Panc1 (cell line): ENCODE measurements around the gene ERC2. TPM values are rescaled to one million over a fixed set of nuclear protein-coding genes. Genes with fewer than 3 reads are reported as not detected.

Experiments
- ATAC-seq: fragments of 200-7000 bp; cut with Tn5 transposase; 2 replicates; pipeline ENCODE4 v1.9.1; 2020; ENCODE audit warnings: mild to moderate bottlenecking, moderate library complexity
- BruUV-seq: library from RNA; stranded (reverse); fragments of 400-500 nt; replicated peaks from 2 replicates; lab custom pipeline; 2021; lab: Mats Ljungman, UMichigan
- CTCF ChIA-PET: fragments of 300-600 bp; sonication (Branson Sonifier 250); formaldehyde crosslinking; loops from one replicate; lab custom pipeline; 2022; ENCODE audit warnings: antibody characterized with exemption; lab: Charles Lee
- POLR2A ChIA-PET: fragments of 300-600 bp; sonication (Branson Sonifier 250); formaldehyde crosslinking; loops from one replicate; lab custom pipeline; 2022; ENCODE audit warnings: antibody characterized with exemption; lab: Charles Lee
- DNase-seq: peaks from one replicate; pipeline ENCODE4 v3.0.0-alpha.2; 2010; ENCODE audit warnings: low read depth, low spot score
- H3K27ac ChIP-seq: 2 replicates; pipeline ENCODE4 v1.5.1; 2011; ENCODE audit warnings: mild to moderate bottlenecking, low read length, inconsistent platforms
- H3K27me3 ChIP-seq: fragments of 200-500 bp; sonication (Bioruptor generic); 2 replicates; pipeline ENCODE4 v1.6.0; 2014; ENCODE audit warnings: low read length, inconsistent platforms; ENCODE audit not compliant: control insufficient read depth, insufficient read depth
- H3K36me3 ChIP-seq: fragments of 200-500 bp; sonication (Bioruptor generic); 2 replicates; pipeline ENCODE4 v1.5.1; 2014; ENCODE audit warnings: inconsistent platforms, mild to moderate bottlenecking, low read length, moderate library complexity; ENCODE audit not compliant: control insufficient read depth, insufficient read depth
- H3K4me1 ChIP-seq: 2 replicates; pipeline ENCODE4 v1.5.1; 2011; ENCODE audit warnings: inconsistent platforms, mild to moderate bottlenecking, low read length, moderate library complexity; ENCODE audit not compliant: control insufficient read depth, insufficient read depth
- H3K4me3 ChIP-seq, 2 experiments: 2 replicates each; pipeline ENCODE4 v1.5.1; 2011 to 2012; ENCODE audit warnings: low read depth in 2 of 2, low read length in 2 of 2, mild to moderate bottlenecking in 2 of 2, inconsistent platforms in 1 of 2, moderate library complexity in 1 of 2
- H3K9me3 ChIP-seq: fragments of 200-500 bp; sonication (Bioruptor generic); 2 replicates; pipeline ENCODE4 v1.5.1; 2014; ENCODE audit warnings: low read depth, mild to moderate bottlenecking, inconsistent platforms, low read length, moderate library complexity; ENCODE audit not compliant: control insufficient read depth, insufficient read depth
- POLR2AphosphoS5 ChIP-seq: IDR thresholded peaks from 2 replicates; pipeline ENCODE4 v1.6.1; 2012; ENCODE audit warnings: mild to moderate bottlenecking, low read depth, low read length, moderate library complexity
- SIN3A ChIP-seq: IDR thresholded peaks from 2 replicates; pipeline ENCODE4 v1.6.1; 2012; ENCODE audit warnings: low read depth, mild to moderate bottlenecking, low read length, moderate library complexity, borderline replicate concordance; ENCODE audit not compliant: insufficient read depth
- TCF7L2 ChIP-seq: IDR thresholded peaks from 2 replicates; pipeline ENCODE4 v1.6.1; 2011; ENCODE audit warnings: mild to moderate bottlenecking, low read depth, low read length, inconsistent platforms
- in situ Hi-C: cut with HindIII; loops from 2 replicates; pipeline ENCODE4 v1.10.0; 2016; ENCODE audit warnings: low sequenced_read_pairs, low pct_unique_long_range_greater_than_20kb
- intact Hi-C: fragments of 100-400 bp; cut with micrococcal nuclease; formaldehyde crosslinking; loops from one replicate; pipeline ENCODE4 v1.10.0; 2022; ENCODE audit not compliant: unreplicated experiment
- total RNA-seq: library from RNA; stranded (reverse); gene quantifications from one replicate; pipeline ENCODE4 v1.2.1, GENCODE V29; 2021; ENCODE audit not compliant: unreplicated experiment
- TF ChIP-seq, protein P1 (sequence below), 2 experiments: IDR thresholded peaks; 2 replicates each; pipeline ENCODE4 v1.6.1; 2011 to 2012; ENCODE audit warnings: low read depth in 2 of 2, control low read depth in 1 of 2, low read length in 1 of 2, mild to moderate bottlenecking in 1 of 2, moderate library complexity in 1 of 2; ENCODE audit not compliant: insufficient read depth in 1 of 2
- TF ChIP-seq, protein P2 (sequence below): fragments of 450-650 bp; IDR thresholded peaks from 2 replicates; pipeline ENCODE4 v1.5.1; 2017; ENCODE audit warnings: mild to moderate bottlenecking

ERC2 gene
- total RNA-seq, 1 experiment from 2014 or later: 0.33 TPM

DNA sequence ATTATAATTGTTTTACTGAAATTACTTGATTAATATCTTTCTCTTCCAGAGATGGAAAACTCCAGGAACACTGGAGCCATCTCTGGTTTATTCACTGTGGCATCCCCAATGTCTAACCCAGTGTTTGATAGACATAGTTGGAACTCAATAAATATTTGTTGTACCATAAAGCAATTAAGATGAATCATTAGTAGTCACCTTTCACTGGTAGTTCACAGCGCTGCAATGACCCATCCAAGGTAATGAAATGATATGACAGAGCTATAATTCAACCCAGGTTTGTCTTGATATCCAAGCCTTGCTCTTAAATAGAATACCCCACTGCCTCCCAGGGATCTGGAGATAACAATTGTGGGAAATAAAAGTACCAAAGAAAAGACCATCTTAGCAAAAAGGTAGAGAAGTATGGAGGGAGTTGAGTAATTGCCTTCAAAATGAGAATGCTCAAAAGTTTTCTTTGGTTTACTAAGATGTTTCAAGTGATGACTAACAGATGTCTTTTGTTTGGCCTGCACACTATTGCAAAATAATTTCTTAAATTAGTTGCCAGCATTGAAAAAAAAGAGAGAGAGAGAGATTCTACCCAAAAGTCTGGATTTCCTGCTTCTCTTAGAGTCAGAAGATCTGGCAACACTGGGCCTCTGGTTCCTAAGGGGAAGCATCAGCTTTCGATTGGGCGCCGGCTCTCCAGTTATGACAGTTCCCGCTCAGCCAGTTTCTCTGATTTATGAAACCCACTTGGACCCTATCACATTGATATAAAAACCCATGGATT lies 348.5 kb downstream of the ERC2 start:
- in situ Hi-C loops (no loop called here), intact Hi-C loops (no loop called here)
- CTCF ChIA-PET: no interaction called here
- Histone ChIP-seq H3K4me3 (no peak overlapping the region), H3K4me1 (no peaks in the 10 kb centered on the region), H3K27ac (no peak overlapping the region), H3K27me3 (no peaks in the 10 kb centered on the region), H3K36me3 (no peaks in the 10 kb centered on the region), H3K9me3 (no peaks in the 10 kb centered on the region)
- TF ChIP-seq, protein P1, sequence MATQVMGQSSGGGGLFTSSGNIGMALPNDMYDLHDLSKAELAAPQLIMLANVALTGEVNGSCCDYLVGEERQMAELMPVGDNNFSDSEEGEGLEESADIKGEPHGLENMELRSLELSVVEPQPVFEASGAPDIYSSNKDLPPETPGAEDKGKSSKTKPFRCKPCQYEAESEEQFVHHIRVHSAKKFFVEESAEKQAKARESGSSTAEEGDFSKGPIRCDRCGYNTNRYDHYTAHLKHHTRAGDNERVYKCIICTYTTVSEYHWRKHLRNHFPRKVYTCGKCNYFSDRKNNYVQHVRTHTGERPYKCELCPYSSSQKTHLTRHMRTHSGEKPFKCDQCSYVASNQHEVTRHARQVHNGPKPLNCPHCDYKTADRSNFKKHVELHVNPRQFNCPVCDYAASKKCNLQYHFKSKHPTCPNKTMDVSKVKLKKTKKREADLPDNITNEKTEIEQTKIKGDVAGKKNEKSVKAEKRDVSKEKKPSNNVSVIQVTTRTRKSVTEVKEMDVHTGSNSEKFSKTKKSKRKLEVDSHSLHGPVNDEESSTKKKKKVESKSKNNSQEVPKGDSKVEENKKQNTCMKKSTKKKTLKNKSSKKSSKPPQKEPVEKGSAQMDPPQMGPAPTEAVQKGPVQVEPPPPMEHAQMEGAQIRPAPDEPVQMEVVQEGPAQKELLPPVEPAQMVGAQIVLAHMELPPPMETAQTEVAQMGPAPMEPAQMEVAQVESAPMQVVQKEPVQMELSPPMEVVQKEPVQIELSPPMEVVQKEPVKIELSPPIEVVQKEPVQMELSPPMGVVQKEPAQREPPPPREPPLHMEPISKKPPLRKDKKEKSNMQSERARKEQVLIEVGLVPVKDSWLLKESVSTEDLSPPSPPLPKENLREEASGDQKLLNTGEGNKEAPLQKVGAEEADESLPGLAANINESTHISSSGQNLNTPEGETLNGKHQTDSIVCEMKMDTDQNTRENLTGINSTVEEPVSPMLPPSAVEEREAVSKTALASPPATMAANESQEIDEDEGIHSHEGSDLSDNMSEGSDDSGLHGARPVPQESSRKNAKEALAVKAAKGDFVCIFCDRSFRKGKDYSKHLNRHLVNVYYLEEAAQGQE (IDR thresholded peaks at IDR 0.05; ENCODE audit: insufficient read depth in 1 of 2, low read depth in 2 of 2, low read length in 1 of 2): no peak
- no peak for TF ChIP-seq SIN3A
- no peak for TF ChIP-seq TCF7L2
- TF ChIP-seq, protein P2, sequence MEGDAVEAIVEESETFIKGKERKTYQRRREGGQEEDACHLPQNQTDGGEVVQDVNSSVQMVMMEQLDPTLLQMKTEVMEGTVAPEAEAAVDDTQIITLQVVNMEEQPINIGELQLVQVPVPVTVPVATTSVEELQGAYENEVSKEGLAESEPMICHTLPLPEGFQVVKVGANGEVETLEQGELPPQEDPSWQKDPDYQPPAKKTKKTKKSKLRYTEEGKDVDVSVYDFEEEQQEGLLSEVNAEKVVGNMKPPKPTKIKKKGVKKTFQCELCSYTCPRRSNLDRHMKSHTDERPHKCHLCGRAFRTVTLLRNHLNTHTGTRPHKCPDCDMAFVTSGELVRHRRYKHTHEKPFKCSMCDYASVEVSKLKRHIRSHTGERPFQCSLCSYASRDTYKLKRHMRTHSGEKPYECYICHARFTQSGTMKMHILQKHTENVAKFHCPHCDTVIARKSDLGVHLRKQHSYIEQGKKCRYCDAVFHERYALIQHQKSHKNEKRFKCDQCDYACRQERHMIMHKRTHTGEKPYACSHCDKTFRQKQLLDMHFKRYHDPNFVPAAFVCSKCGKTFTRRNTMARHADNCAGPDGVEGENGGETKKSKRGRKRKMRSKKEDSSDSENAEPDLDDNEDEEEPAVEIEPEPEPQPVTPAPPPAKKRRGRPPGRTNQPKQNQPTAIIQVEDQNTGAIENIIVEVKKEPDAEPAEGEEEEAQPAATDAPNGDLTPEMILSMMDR: no peak
- no peak for TF ChIP-seq POLR2AphosphoS5
- ATAC-seq (no peak), DNase-seq (no peak)
- POLR2A ChIA-PET: no interaction called here
- BruUV-seq: no TSS peak

- no TSS peak for BruUV-seq
- Histone ChIP-seq H3K9me3 (no peaks in the 10 kb centered on the region), H3K27ac (no peak overlapping the region), H3K36me3 (no peaks in the 10 kb centered on the region), H3K4me3 (no peak overlapping the region), H3K4me1 (no peaks in the 10 kb centered on the region), H3K27me3 (no peaks in the 10 kb centered on the region)
- DNase-seq (no peak), ATAC-seq (no peak)
- ChIA-PET CTCF (no interaction called here), POLR2A (no interaction called here)
- intact Hi-C loops (no loop called here), in situ Hi-C loops (no loop called here)
- no peak for TF ChIP-seq TCF7L2
- TF ChIP-seq, protein P2: no peak
- TF ChIP-seq, protein P1 (IDR thresholded peaks at IDR 0.05; ENCODE audit: insufficient read depth in 1 of 2, low read depth in 2 of 2, low read length in 1 of 2): no peak
Observed at GRCh38 chr3:56118968-56119367, 349.3 kb downstream of the ERC2 start.
